GM19438 (cell line): ENCODE results near the gene LENG1.

ENCODE experiments used
- ATAC-seq: cut with Tn5 transposase; IDR thresholded peaks from one replicate; pipeline ENCODE4 v1.9.1; 2021; ENCODE audit warnings: low read depth; ENCODE audit not compliant: unreplicated experiment

LENG1 gene

GRCh38 chr19:54142166-54142780, 17.2 kb downstream of the LENG1 start:
- no peak for ATAC-seq

GRCh38 chr19:54141356-54141755, 18.2 kb downstream of the LENG1 start:
- no peak for ATAC-seq

- ATAC-seq: no peak
Observed at GRCh38 chr19:54138489-54139256, 20.8 kb downstream of the LENG1 start.

GRCh38 chr19:54137699-54138488, 21.6 kb downstream of the LENG1 start, which contains the start of gene CNOT3:
TSS of gene CNOT3 (plus strand) at chr19:54137762. CDS start at chr19:54142979, 5,217 bp downstream.
- ATAC-seq: no peak

- ATAC-seq: peak; percentile 83
Observed at GRCh38 chr19:54136864-54137698, 22.4 kb downstream of the LENG1 start.

GRCh38 chr19:54136086-54136863, 23.2 kb downstream of the LENG1 start:
- no peak for ATAC-seq

GRCh38 chr19:54133957-54134590, 25.4 kb downstream of the LENG1 start:
- ATAC-seq: no peak

GRCh38 chr19:54133312-54133956, 26.1 kb downstream of the LENG1 start:
- no peak for ATAC-seq

- no peak for ATAC-seq
Observed at GRCh38 chr19:54129617-54129996, 29.9 kb downstream of the LENG1 start.

GRCh38 chr19:54128796-54129616, 30.5 kb downstream of the LENG1 start:
- no peak for ATAC-seq

- no peak for ATAC-seq
Observed at GRCh38 chr19:54128441-54128725, 31.1 kb downstream of the LENG1 start.

- ATAC-seq: no peak
Observed at GRCh38 chr19:54127688-54128440, 31.7 kb downstream of the LENG1 start.

GRCh38 chr19:54125713-54126112, 33.8 kb downstream of the LENG1 start:
- ATAC-seq: no peak

GRCh38 chr19:54124393-54124792, 35.1 kb downstream of the LENG1 start:
- no peak for ATAC-seq

- ATAC-seq: no peak
Observed at GRCh38 chr19:54123682-54124081, 35.8 kb downstream of the LENG1 start.

GRCh38 chr19:54121259-54121658, 38.3 kb downstream of the LENG1 start:
- no peak for ATAC-seq
